ENCODE data around the gene GFRA1.

GFRA1 gene

GRCh38 chr10:116085323-116085722, 187.7 kb downstream of the GFRA1 start:
- no peak for TF ChIP-seq MYC (IDR thresholded peaks at IDR 0.05; ENCODE audit: low read depth, low read length)
- TF ChIP-seq MAX (IDR thresholded peaks at IDR 0.05; ENCODE audit: low read depth, low read length) = no peak
- TF ChIP-seq POLR2A (IDR thresholded peaks at IDR 0.05; ENCODE audit: extremely low read depth, insufficient read length) = no peak
- TF ChIP-seq CTCF (IDR thresholded peaks at IDR 0.05; ENCODE audit: low read depth, low read length) = no peak
- H3K4me3 ChIP-seq (ENCODE audit: low read depth, low read length) = no peak overlapping the region
- DNase-seq (ENCODE audit: low read depth) = no peak

- no peak for TF ChIP-seq CTCF (IDR thresholded peaks at IDR 0.05; ENCODE audit: low read depth, low read length)
- TF ChIP-seq MAX (IDR thresholded peaks at IDR 0.05; ENCODE audit: low read depth, low read length) = no peak
- TF ChIP-seq POLR2A (IDR thresholded peaks at IDR 0.05; ENCODE audit: extremely low read depth, insufficient read length) = no peak
- TF ChIP-seq MYC (IDR thresholded peaks at IDR 0.05; ENCODE audit: low read depth, low read length) = no peak
- no peak for DNase-seq (ENCODE audit: low read depth)
- H3K4me3 ChIP-seq (ENCODE audit: low read depth, low read length) = no peak overlapping the region
These were observed 188.8 kb downstream of the GFRA1 start for GRCh38 chr10:116084161-116084560.

GRCh38 chr10:116083226-116083762, 189.7 kb downstream of the GFRA1 start:
- DNase-seq (ENCODE audit: low read depth) = no peak
- no peak overlapping the region for H3K4me3 ChIP-seq (ENCODE audit: low read depth, low read length)
- TF ChIP-seq MYC (IDR thresholded peaks at IDR 0.05; ENCODE audit: low read depth, low read length) (no peak), MAX (IDR thresholded peaks at IDR 0.05; ENCODE audit: low read depth, low read length) (no peak)

GRCh38 chr10:116082762-116083161, 190.2 kb downstream of the GFRA1 start:
- DNase-seq (ENCODE audit: low read depth) = no peak
- TF ChIP-seq MYC (IDR thresholded peaks at IDR 0.05; ENCODE audit: low read depth, low read length) = no peak
- TF ChIP-seq CTCF (IDR thresholded peaks at IDR 0.05; ENCODE audit: low read depth, low read length) = no peak
- no peak for TF ChIP-seq MAX (IDR thresholded peaks at IDR 0.05; ENCODE audit: low read depth, low read length)
- no peak for TF ChIP-seq POLR2A (IDR thresholded peaks at IDR 0.05; ENCODE audit: extremely low read depth, insufficient read length)
- no peak overlapping the region for H3K4me3 ChIP-seq (ENCODE audit: low read depth, low read length)

- TF ChIP-seq MYC (IDR thresholded peaks at IDR 0.05; ENCODE audit: low read depth, low read length) (no peak), CTCF (IDR thresholded peaks at IDR 0.05; ENCODE audit: low read depth, low read length) (no peak), MAX (IDR thresholded peaks at IDR 0.05; ENCODE audit: low read depth, low read length) (no peak), POLR2A (IDR thresholded peaks at IDR 0.05; ENCODE audit: extremely low read depth, insufficient read length) (no peak)
- no peak overlapping the region for H3K4me3 ChIP-seq (ENCODE audit: low read depth, low read length)
- DNase-seq (ENCODE audit: low read depth) = no peak
These were observed 190.8 kb downstream of the GFRA1 start for GRCh38 chr10:116082206-116082605.

- H3K4me3 ChIP-seq (ENCODE audit: low read depth, low read length) = no peak overlapping the region
- DNase-seq (ENCODE audit: low read depth) = no peak
- no peak for TF ChIP-seq MYC (IDR thresholded peaks at IDR 0.05; ENCODE audit: low read depth, low read length)
- TF ChIP-seq MAX (IDR thresholded peaks at IDR 0.05; ENCODE audit: low read depth, low read length) = no peak
- no peak for TF ChIP-seq CTCF (IDR thresholded peaks at IDR 0.05; ENCODE audit: low read depth, low read length)
- no peak for TF ChIP-seq POLR2A (IDR thresholded peaks at IDR 0.05; ENCODE audit: extremely low read depth, insufficient read length)
These were observed 192.5 kb downstream of the GFRA1 start for GRCh38 chr10:116080553-116080952.

Measured in NB4 (cell line).